HL-60 (cell line): ENCODE data around the gene DAB2.

Experiments
- DNase-seq, 2 experiments: peaks; one replicate each; pipeline ENCODE4 v3.0.0-alpha.2; 2010 to 2020; ENCODE audit warnings: low read depth in 1 of 2, low spot score in 1 of 2
- H3K27ac ChIP-seq: fragments of 250-450 bp; sonication (Bioruptor Pico); replicated peaks from 2 replicates; pipeline ENCODE4 v1.5.1; 2020; ENCODE audit warnings: mild to moderate bottlenecking, moderate library complexity
- H3K27me3 ChIP-seq: fragments of 250-450 bp; sonication (Bioruptor Pico); 2 replicates; pipeline ENCODE4 v1.5.1; 2021; ENCODE audit warnings: mild to moderate bottlenecking, moderate library complexity; ENCODE audit not compliant: insufficient read depth, poor library complexity, severe bottlenecking
- H3K4me3 ChIP-seq: replicated peaks from 2 replicates; pipeline ENCODE4 v1.5.1; 2011; ENCODE audit warnings: mild to moderate bottlenecking, control low read depth, low read length; ENCODE audit not compliant: insufficient read depth
- GABPA ChIP-seq: IDR thresholded peaks from 2 replicates; pipeline ENCODE4 v1.6.1; 2012; ENCODE audit warnings: low read depth
- POLR2AphosphoS5 ChIP-seq: IDR thresholded peaks from 2 replicates; pipeline ENCODE4 v1.6.1; 2012; ENCODE audit warnings: low read depth
- REST ChIP-seq: IDR thresholded peaks from 2 replicates; pipeline ENCODE4 v1.6.1; 2012; ENCODE audit warnings: low read depth; ENCODE audit not compliant: insufficient replicate concordance
- SPI1 ChIP-seq: IDR thresholded peaks from 2 replicates; pipeline ENCODE4 v1.6.1; 2012; ENCODE audit warnings: low read depth, mild to moderate bottlenecking, borderline replicate concordance
- TF ChIP-seq, protein P1 (sequence below): IDR thresholded peaks from one replicate; pipeline ENCODE4 v1.5.1; 2011; ENCODE audit warnings: low read length, control low read depth, inconsistent platforms; ENCODE audit not compliant: insufficient read depth

Gene DAB2

DNA sequence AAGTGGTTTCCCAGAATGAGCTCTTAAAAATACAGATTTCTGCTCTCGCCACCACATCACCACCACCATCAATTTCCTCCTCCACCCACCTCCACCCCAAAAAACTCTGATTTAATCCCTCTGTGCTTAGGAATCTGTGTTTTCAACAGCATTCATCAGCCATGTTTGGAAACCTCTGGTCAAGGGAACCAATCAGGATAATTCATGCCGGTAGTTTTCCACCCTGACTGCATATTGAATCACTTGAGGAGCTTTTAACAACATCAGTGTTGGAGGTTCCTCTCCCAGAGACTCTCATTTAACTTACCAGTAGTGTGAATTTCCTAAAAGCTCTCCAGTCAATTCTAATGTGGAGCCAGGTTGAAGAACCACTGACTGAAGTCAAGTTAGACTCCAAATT is 46.0 kb upstream of the DAB2 start:
- TF ChIP-seq, protein P1, sequence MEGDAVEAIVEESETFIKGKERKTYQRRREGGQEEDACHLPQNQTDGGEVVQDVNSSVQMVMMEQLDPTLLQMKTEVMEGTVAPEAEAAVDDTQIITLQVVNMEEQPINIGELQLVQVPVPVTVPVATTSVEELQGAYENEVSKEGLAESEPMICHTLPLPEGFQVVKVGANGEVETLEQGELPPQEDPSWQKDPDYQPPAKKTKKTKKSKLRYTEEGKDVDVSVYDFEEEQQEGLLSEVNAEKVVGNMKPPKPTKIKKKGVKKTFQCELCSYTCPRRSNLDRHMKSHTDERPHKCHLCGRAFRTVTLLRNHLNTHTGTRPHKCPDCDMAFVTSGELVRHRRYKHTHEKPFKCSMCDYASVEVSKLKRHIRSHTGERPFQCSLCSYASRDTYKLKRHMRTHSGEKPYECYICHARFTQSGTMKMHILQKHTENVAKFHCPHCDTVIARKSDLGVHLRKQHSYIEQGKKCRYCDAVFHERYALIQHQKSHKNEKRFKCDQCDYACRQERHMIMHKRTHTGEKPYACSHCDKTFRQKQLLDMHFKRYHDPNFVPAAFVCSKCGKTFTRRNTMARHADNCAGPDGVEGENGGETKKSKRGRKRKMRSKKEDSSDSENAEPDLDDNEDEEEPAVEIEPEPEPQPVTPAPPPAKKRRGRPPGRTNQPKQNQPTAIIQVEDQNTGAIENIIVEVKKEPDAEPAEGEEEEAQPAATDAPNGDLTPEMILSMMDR = no peak
- no peak for TF ChIP-seq SPI1
- TF ChIP-seq POLR2AphosphoS5 = no peak
- no peak for TF ChIP-seq REST
- no peak for TF ChIP-seq GABPA
- Histone ChIP-seq H3K4me3 (no peak overlapping the region), H3K27me3 (no peaks in the 10 kb centered on the region), H3K27ac (no peak overlapping the region)
- no peak for DNase-seq

GRCh38 chr5:39469777-39470415 is 45.1 kb upstream of the DAB2 start:
- DNase-seq = peak in 1 of 2 experiments; percentile 8
- no peak for TF ChIP-seq GABPA
- no peak for TF ChIP-seq POLR2AphosphoS5
- no peak for TF ChIP-seq SPI1
- TF ChIP-seq, protein P1 = no peak
- no peak for TF ChIP-seq REST
- no peak overlapping the region for H3K4me3 ChIP-seq

GRCh38 chr5:39469176-39469575 is 44.4 kb upstream of the DAB2 start:
- TF ChIP-seq, protein P1 = no peak
- peak; percentile 84 for TF ChIP-seq SPI1
- no peak for DNase-seq
- H3K27me3 ChIP-seq = no peaks in the 10 kb centered on the region
- no peak overlapping the region for H3K27ac ChIP-seq
- no peak overlapping the region for H3K4me3 ChIP-seq

More at GRCh38 chr5:39469777-39470415, 45.1 kb upstream of the DAB2 start:
- H3K27ac ChIP-seq = no peak overlapping the region
- H3K27me3 ChIP-seq = no peaks in the 10 kb centered on the region

GRCh38 chr5:39466846-39467245 is 42.1 kb upstream of the DAB2 start:
- Histone ChIP-seq H3K27me3 (no peaks in the 10 kb centered on the region), H3K4me3 (no peak overlapping the region), H3K27ac (no peak overlapping the region)
- DNase-seq = peak in 1 of 2 experiments; percentile 13
- peak; percentile 4; the same call in 1 of the 2 replicates for TF ChIP-seq SPI1
- TF ChIP-seq, protein P1 = no peak
